IMR-90 (cell line): ENCODE results near the gene DYSF. TPM values are rescaled to one million over a fixed set of nuclear protein-coding genes. Genes with fewer than 3 reads are reported as not detected.
A peak's percentile ranks its signal among the peaks of the same experiment; 100 is the strongest.

Source experiments
- ATAC-seq: fragments of 200-7000 bp; cut with Tn5 transposase; 2 replicates; pipeline ENCODE4 v1.9.1; 2020; ENCODE audit warnings: low read depth, mild to moderate bottlenecking, moderate library complexity
- BruUV-seq: library from RNA; stranded (reverse); fragments of 400-500 nt; replicated peaks from 2 replicates; lab custom pipeline; 2021; lab: Mats Ljungman, UMichigan
- CTCF ChIA-PET: fragments of 300-600 bp; formaldehyde crosslinking; extraction: SDS; loops from one replicate; lab custom pipeline; 2021; ENCODE audit warnings: antibody characterized with exemption; lab: Yijun Ruan, JAX
- POLR2A ChIA-PET: fragments of 300-600 bp; sonication (Branson Sonifier 250); formaldehyde crosslinking; loops from one replicate; lab custom pipeline; 2022; ENCODE audit warnings: antibody characterized with exemption; ENCODE audit not compliant: unreplicated experiment; lab: Charles Lee
- DNase-seq: peaks from one replicate; pipeline ENCODE4 v3.0.0; 2013
- H2AFZ ChIP-seq: replicated peaks from 2 replicates; pipeline ENCODE3; 2013; ENCODE audit warnings: low read length, mild to moderate bottlenecking; ENCODE audit not compliant: poor library complexity
- H2AK5ac ChIP-seq: 2 replicates; pipeline ENCODE4 v1.6.1; 2013; ENCODE audit warnings: low read depth, low read length, inconsistent platforms
- H2AK9ac ChIP-seq: replicated peaks from 2 replicates; pipeline ENCODE3; 2013; ENCODE audit warnings: mild to moderate bottlenecking, low read depth, low read length, moderate library complexity; ENCODE audit not compliant: poor library complexity
- H2BK120ac ChIP-seq: 2 replicates; pipeline ENCODE4 v1.6.1; 2013; ENCODE audit warnings: low read depth, low read length, inconsistent platforms
- H2BK15ac ChIP-seq: 3 replicates; pipeline ENCODE4 v1.6.1; 2013; ENCODE audit warnings: low read depth, low read length, inconsistent platforms
- H2BK20ac ChIP-seq: 2 replicates; pipeline ENCODE4 v1.6.1; 2013; ENCODE audit warnings: low read depth, mild to moderate bottlenecking, inconsistent platforms, low read length, moderate library complexity
- H2BK5ac ChIP-seq: 2 replicates; pipeline ENCODE4 v1.6.1; 2013; ENCODE audit warnings: mild to moderate bottlenecking, low read depth, low read length, inconsistent platforms; ENCODE audit not compliant: poor library complexity, severe bottlenecking
- H3K14ac ChIP-seq: replicated peaks from 2 replicates; pipeline ENCODE4 v1.6.1; 2013; ENCODE audit warnings: low read depth, low read length, inconsistent platforms
- H3K18ac ChIP-seq: 2 replicates; pipeline ENCODE4 v1.6.1; 2013; ENCODE audit warnings: low read depth, low read length, control low read depth
- H3K23ac ChIP-seq: 2 replicates; pipeline ENCODE4 v1.6.1; 2013; ENCODE audit warnings: low read depth, low read length, inconsistent platforms
- H3K27ac ChIP-seq: 2 replicates; pipeline ENCODE4 v1.5.1; 2013; ENCODE audit warnings: mild to moderate bottlenecking, control low read depth, low read length; ENCODE audit not compliant: insufficient read depth
- H3K27me3 ChIP-seq: 2 replicates; pipeline ENCODE4 v1.6.1; 2013; ENCODE audit warnings: low read length; ENCODE audit not compliant: control insufficient read depth, insufficient read depth
- H3K36me3 ChIP-seq: 2 replicates; pipeline ENCODE4 v1.6.1; 2013; ENCODE audit warnings: low read length, mixed read lengths; ENCODE audit not compliant: control insufficient read depth, insufficient read depth
- H3K4ac ChIP-seq: 2 replicates; pipeline ENCODE4 v1.6.1; 2013; ENCODE audit warnings: low read depth, low read length, inconsistent platforms
- H3K4me1 ChIP-seq: 2 replicates; pipeline ENCODE4 v1.6.1; 2013; ENCODE audit warnings: low read length, mixed read lengths; ENCODE audit not compliant: control insufficient read depth, insufficient read depth
- H3K4me2 ChIP-seq: 2 replicates; pipeline ENCODE4 v1.6.1; 2013; ENCODE audit warnings: low read depth, mild to moderate bottlenecking, control low read depth, low read length, moderate library complexity
- H3K4me3 ChIP-seq: 2 replicates; pipeline ENCODE4 v1.5.1; 2013; ENCODE audit warnings: low read depth, mild to moderate bottlenecking, control low read depth, low read length, moderate library complexity; ENCODE audit not compliant: insufficient read depth
- H3K56ac ChIP-seq: 2 replicates; pipeline ENCODE4 v1.6.1; 2013; ENCODE audit warnings: low read length, inconsistent platforms; ENCODE audit not compliant: insufficient read depth; ENCODE audit errors: extremely low read depth
- H3K79me1 ChIP-seq, 2 experiments: 2 replicates each; pipeline ENCODE4 v1.6.1; 2013; ENCODE audit warnings: low read length in 2 of 2, inconsistent platforms in 1 of 2, low read depth in 1 of 2
- H3K9ac ChIP-seq: 2 replicates; pipeline ENCODE4 v1.6.1; 2013; ENCODE audit warnings: low read depth, low read length, control low read depth
- H3K9me1 ChIP-seq: 2 replicates; pipeline ENCODE4 v1.6.1; 2013; ENCODE audit warnings: low read length, inconsistent platforms; ENCODE audit not compliant: insufficient read depth
- H3K9me3 ChIP-seq: 2 replicates; pipeline ENCODE4 v1.6.1; 2013; ENCODE audit warnings: low read length; ENCODE audit not compliant: control insufficient read depth, insufficient read depth
- H4K20me1 ChIP-seq: 2 replicates; pipeline ENCODE4 v1.6.1; 2013; ENCODE audit warnings: low read length, inconsistent platforms; ENCODE audit not compliant: insufficient read depth
- H4K5ac ChIP-seq: 2 replicates; pipeline ENCODE4 v1.6.1; 2013; ENCODE audit warnings: mild to moderate bottlenecking, low read depth, low read length, control low read depth
- H4K8ac ChIP-seq, 2 experiments: 2 replicates each; pipeline ENCODE4 v1.6.1; 2013; ENCODE audit warnings: low read depth in 2 of 2, low read length in 2 of 2, control low read depth in 1 of 2, inconsistent platforms in 1 of 2
- H4K91ac ChIP-seq: 2 replicates; pipeline ENCODE4 v1.6.1; 2013; ENCODE audit warnings: low read depth, low read length, inconsistent platforms; ENCODE audit not compliant: insufficient read depth
- CHD1 ChIP-seq: IDR thresholded peaks from 2 replicates; pipeline ENCODE4 v1.6.1; 2012; ENCODE audit warnings: low read depth, low read length, improper control_type of control experiment
- CTCF ChIP-seq: conservative IDR thresholded peaks from 2 replicates; pipeline ENCODE4 v1.5.1; 2012; ENCODE audit warnings: mild to moderate bottlenecking, low read depth, low read length, improper control_type of control experiment
- ELK1 ChIP-seq: fragments of 150-350 bp; IDR thresholded peaks from 2 replicates; pipeline ENCODE4 v1.6.1; 2016; ENCODE audit warnings: low read depth, mild to moderate bottlenecking, low read length, moderate library complexity, borderline replicate concordance
- FOS ChIP-seq: fragments of 150-350 bp; IDR thresholded peaks from 2 replicates; pipeline ENCODE4 v1.6.1; 2016; ENCODE audit warnings: low read depth, low read length
- MAZ ChIP-seq: IDR thresholded peaks from 2 replicates; pipeline ENCODE4 v1.6.1; 2012; ENCODE audit warnings: low read depth, mild to moderate bottlenecking, low read length, improper control_type of control experiment, moderate library complexity, borderline replicate concordance
- MXI1 ChIP-seq: IDR thresholded peaks from 2 replicates; pipeline ENCODE4 v1.6.1; 2012; ENCODE audit warnings: low read depth, mild to moderate bottlenecking, low read length, moderate library complexity, borderline replicate concordance
- RAD21 ChIP-seq: IDR thresholded peaks from 2 replicates; pipeline ENCODE4 v1.6.1; 2012; ENCODE audit warnings: low read length, improper control_type of control experiment
- WGBS, 2 experiments: methylation state at CpG; one replicate each; pipeline versions ENCODE4 v1.1.5 to v1.1.7; 2013; ENCODE audit warnings: missing lambda C conversion rate in 2 of 2; ENCODE audit not compliant: insufficient read length in 1 of 2; ENCODE audit errors: extremely low coverage in 2 of 2; 5-methylcytosine and 5-hydroxymethylcytosine counted together
- dilution Hi-C: fragments of 300-500 bp; cut with HindIII; formaldehyde crosslinking; loops from one replicate; pipeline ENCODE4 v1.14.3; 2018; ENCODE audit warnings: low sequenced_read_pairs; ENCODE audit not compliant: unreplicated experiment
- in situ Hi-C: fragments of 300-500 bp; cut with MboI; formaldehyde crosslinking; loops from 3 replicates; pipeline ENCODE4 v1.14.3; 2019; ENCODE audit warnings: low sequenced_read_pairs, inconsistent platforms, mixed read lengths
- intact Hi-C: fragments of 100-400 bp; cut with micrococcal nuclease; formaldehyde crosslinking; loops from 2 replicates; pipeline ENCODE4 v1.10.0; 2022
- polyA plus RNA-seq, 3 experiments: library from polyadenylated mRNA; depleted of rRNA; stranded (reverse); fragments of >200 nt; gene quantifications; 2 replicates each; pipeline ENCODE4 v1.2.3, GENCODE V29; 2012; ENCODE audit warnings: low replicate concordance in 1 of 3
- total RNA-seq: library from RNA; depleted of rRNA; stranded (reverse); fragments of >200 nt; gene quantifications from 2 replicates; pipeline ENCODE4 v1.2.3, GENCODE V29; 2012

Gene DYSF
- total and polyA plus RNA-seq, 2 of the 4 experiments (the other 2 are of a cell fraction), result 0.09 to 0.18 TPM

GRCh38 chr2:71669628-71670429 lies 216.5 kb downstream of the DYSF start:
- Histone ChIP-seq H2BK5ac (no peak overlapping the region), H3K9me3 (no peaks in the 10 kb centered on the region), H3K4me1 (no peaks in the 10 kb centered on the region), H3K9me1 (no peaks in the 10 kb centered on the region), H4K91ac (no peak overlapping the region), H3K56ac (no peak overlapping the region), H2AK5ac (no peak overlapping the region), H4K8ac (no peak overlapping the region), H3K27ac (no peak overlapping the region), H3K4ac (no peak overlapping the region), H4K20me1 (no peaks in the 10 kb centered on the region), H3K14ac (no peak overlapping the region), H3K27me3 (peaks cover 8% of the 10 kb centered on the region; the same call in 1 of the 2 replicates), H2BK15ac (no peak overlapping the region), H4K5ac (no peak overlapping the region), H3K79me1 (no peaks in the 10 kb centered on the region), H2BK20ac (no peak overlapping the region), H2AFZ (peak overlapping the region; percentile 32), H3K4me2 (no peak overlapping the region), H3K36me3 (no peaks in the 10 kb centered on the region), H2BK120ac (no peak overlapping the region), H3K4me3 (no peak overlapping the region), H2AK9ac (no peak overlapping the region), H3K9ac (no peak overlapping the region), H3K23ac (no peak overlapping the region), H3K18ac (no peak overlapping the region)
- CTCF ChIA-PET, result no interaction called here
- no TSS peak for BruUV-seq
- POLR2A ChIA-PET, result no interaction called here
- in situ Hi-C loops, result no loop called here
- intact Hi-C loops, result no loop called here
- dilution Hi-C loops, result no loop called here
- ATAC-seq (no peak), DNase-seq (no peak)
- TF ChIP-seq ELK1 (no peak), MAZ (no peak), CTCF (no peak), FOS (no peak), MXI1 (no peak), CHD1 (no peak), RAD21 (no peak)
- WGBS, 2 experiments, result 69% methylated on average over 6 of the region's 8 CpGs; no CpG with 5 or more reads in 1 of the 2 experiments
